Ecto neural progenitor cell (in vitro differentiated cells): ENCODE results near the gene SCYGR8.

Experiments used
- DNase-seq: peaks from one replicate; pipeline ENCODE4 v3.0.0-alpha.2; 2018; ENCODE audit warnings: low spot score

SCYGR8 gene

GRCh38 chr2:227761740-227762476 is 16.2 kb downstream of the SCYGR8 start:
- no peak for DNase-seq

- no peak for DNase-seq
These were observed 20.2 kb downstream of the SCYGR8 start for GRCh38 chr2:227765788-227766372.

GRCh38 chr2:227766373-227766883 is 20.7 kb downstream of the SCYGR8 start:
- DNase-seq: peak; percentile 87

GRCh38 chr2:227767830-227768229 is 22.1 kb downstream of the SCYGR8 start:
- DNase-seq: no peak

GRCh38 chr2:227772197-227772661 is 26.5 kb downstream of the SCYGR8 start:
- DNase-seq: no peak

- no peak for DNase-seq
These were observed 27.2 kb downstream of the SCYGR8 start for GRCh38 chr2:227772932-227773331.

GRCh38 chr2:227774011-227774624 is 28.4 kb downstream of the SCYGR8 start:
- DNase-seq: no peak

GRCh38 chr2:227774895-227775842 is 29.5 kb downstream of the SCYGR8 start:
- no peak for DNase-seq

GRCh38 chr2:227780981-227781615 is 35.4 kb downstream of the SCYGR8 start:
- DNase-seq: no peak

- no peak for DNase-seq
These were observed 36.1 kb downstream of the SCYGR8 start for GRCh38 chr2:227781841-227782240.

- DNase-seq: no peak
These were observed 37.1 kb downstream of the SCYGR8 start for GRCh38 chr2:227782804-227783203.

- DNase-seq: no peak
These were observed 37.9 kb downstream of the SCYGR8 start for GRCh38 chr2:227783404-227784138.

GRCh38 chr2:227785293-227785692 is 39.6 kb downstream of the SCYGR8 start:
- DNase-seq: no peak

GRCh38 chr2:227788561-227789018 is 42.9 kb downstream of the SCYGR8 start:
- no peak for DNase-seq

GRCh38 chr2:227789803-227790202 is 44.1 kb downstream of the SCYGR8 start:
- DNase-seq: no peak

GRCh38 chr2:227793148-227793712 is 47.5 kb downstream of the SCYGR8 start:
- no peak for DNase-seq
